A549 (cell line): Measurements from ENCODE around the gene TCEAL8. TPM values are rescaled to one million over a fixed set of nuclear protein-coding genes. Genes with fewer than 3 reads are reported as not detected.
"Not testable (repeated sequence)": the region's sequence is repeated elsewhere in the genome, so short reads cannot be mapped to it uniquely, and the experiment has no call there.

Experiments used
- ATAC-seq, 2 experiments: fragments of 200-7000 bp in 1 of 2; fragments of >200 bp in 1 of 2; cut with Nextera tagmentation in 1 of 2; cut with Tn5 transposase in 1 of 2; 3 replicates each; pipeline versions ENCODE4 v1.8.0 to v1.9.1; 2018 to 2020; ENCODE audit warnings: mild to moderate bottlenecking in 1 of 2, moderate library complexity in 1 of 2
- CTCF ChIA-PET: fragments of 300-600 bp; sonication (Branson Sonifier 250); formaldehyde crosslinking; extraction: SDS; loops from one replicate; lab custom pipeline; 2021; ENCODE audit warnings: antibody characterized with exemption, inconsistent platforms; lab: Yijun Ruan, JAX
- POLR2A ChIA-PET: fragments of 350-600 bp; formaldehyde crosslinking; extraction: SDS; loops from one replicate; lab custom pipeline; 2021; ENCODE audit warnings: antibody characterized with exemption, inconsistent platforms; lab: Yijun Ruan, JAX
- DNase-seq, 2 experiments: peaks; one replicate each; pipeline versions ENCODE4 v3.0.0 to v3.0.0-alpha.2; 2011 to 2016; ENCODE audit warnings: low read depth in 1 of 2, low spot score in 1 of 2
- FAIRE-seq: peaks from 2 replicates; lab custom pipeline; 2011; peaks lifted over from hg19 to GRCh38; lab: Jason Lieb, UNC
- H3K27ac ChIP-seq, 2 experiments: fragments of >200 bp; sonication (Bioruptor Twin); formaldehyde crosslinking; 3 replicates each; pipeline ENCODE4 v1.5.1; 2016 to 2017
- H3K4me1 ChIP-seq: fragments of >200 bp; sonication (Bioruptor Twin); formaldehyde crosslinking; 3 replicates; pipeline ENCODE4 v1.6.1; 2016
- H3K4me2 ChIP-seq: fragments of >200 bp; sonication (Bioruptor Twin); formaldehyde crosslinking; 3 replicates; pipeline ENCODE4 v1.6.1; 2016
- H3K4me3 ChIP-seq: fragments of >200 bp; sonication (Bioruptor Twin); formaldehyde crosslinking; 3 replicates; pipeline ENCODE4 v1.5.1; 2016
- H3K9me3 ChIP-seq: fragments of >200 bp; sonication (Bioruptor Twin); formaldehyde crosslinking; 3 replicates; pipeline ENCODE4 v1.6.1; 2016
- CBX8 ChIP-seq: fragments of 200-600 bp; sonication (generic); IDR thresholded peaks from 2 replicates; pipeline ENCODE4 v1.6.1; 2016
- CEBPB ChIP-seq, 2 experiments: fragments of >200 bp in 1 of 2; sonication (Bioruptor Twin) in 1 of 2; formaldehyde crosslinking in 1 of 2; IDR thresholded peaks; 2 replicates each; pipeline ENCODE4 v1.6.1; 2012 to 2016
- CHD4 ChIP-seq: fragments of 200-600 bp; sonication (generic); IDR thresholded peaks from 2 replicates; pipeline ENCODE4 v1.6.1; 2016; ENCODE audit warnings: antibody characterized with exemption, mild to moderate bottlenecking, borderline replicate concordance
- EHF ChIP-seq: fragments of 250-450 bp; sonication (Bioruptor Pico); IDR thresholded peaks from 2 replicates; pipeline ENCODE4 v1.5.0; 2020; ENCODE audit warnings: mild to moderate bottlenecking
- EP300 ChIP-seq, 2 experiments: fragments of >200 bp; sonication (Bioruptor Twin); formaldehyde crosslinking; IDR thresholded peaks; 2 replicates in 1 of 2; 3 replicates in 1 of 2; pipeline ENCODE4 v1.6.1; 2016 to 2017
- FOSB ChIP-seq: fragments of 250-450 bp; sonication (Bioruptor Pico); IDR thresholded peaks from 2 replicates; pipeline ENCODE4 v1.5.0; 2020; ENCODE audit warnings: mild to moderate bottlenecking, moderate library complexity
- GATA3 ChIP-seq: IDR thresholded peaks from 2 replicates; pipeline ENCODE4 v1.6.1; 2012; ENCODE audit warnings: borderline replicate concordance
- HDAC2 ChIP-seq: fragments of 200-600 bp; sonication (generic); IDR thresholded peaks from 2 replicates; pipeline ENCODE4 v1.6.1; 2016
- HEYL ChIP-seq: fragments of 250-450 bp; sonication (Bioruptor Pico); IDR thresholded peaks from 2 replicates; pipeline ENCODE4 v1.8.0; 2021; ENCODE audit warnings: mild to moderate bottlenecking, moderate library complexity
- HOXA7 ChIP-seq: fragments of 250-450 bp; sonication (Bioruptor Pico); IDR thresholded peaks from 2 replicates; pipeline ENCODE4 v1.5.0; 2020; ENCODE audit warnings: mild to moderate bottlenecking, moderate library complexity
- MAZ ChIP-seq: fragments of 150-350 bp; IDR thresholded peaks from 2 replicates; pipeline ENCODE4 v1.6.1; 2014; ENCODE audit warnings: antibody characterized with exemption, low read depth, low read length, borderline replicate concordance
- MYC ChIP-seq: IDR thresholded peaks from 2 replicates; pipeline ENCODE4 v1.6.1; 2012; ENCODE audit warnings: mild to moderate bottlenecking, inconsistent platforms, low read length, improper control_type of control experiment, borderline replicate concordance
- NFE2L2 ChIP-seq: fragments of 150-350 bp; conservative IDR thresholded peaks from 2 replicates; pipeline ENCODE4 v1.6.1; 2014; ENCODE audit warnings: low read length
- POLR2A ChIP-seq: IDR thresholded peaks from 2 replicates; pipeline ENCODE4 v1.6.1; 2012; ENCODE audit warnings: mild to moderate bottlenecking, low read length
- RAD21 ChIP-seq, 2 experiments: fragments of >200 bp in 1 of 2; sonication (Bioruptor Twin) in 1 of 2; formaldehyde crosslinking in 1 of 2; IDR thresholded peaks in 1 of 2; conservative IDR thresholded peaks in 1 of 2; 2 replicates in 1 of 2; 3 replicates in 1 of 2; pipeline ENCODE4 v1.6.1; 2012 to 2018; ENCODE audit warnings: inconsistent platforms in 1 of 2
- RARB ChIP-seq: fragments of 250-450 bp; sonication (Bioruptor Pico); IDR thresholded peaks from 2 replicates; pipeline ENCODE4 v1.8.0; 2021; ENCODE audit warnings: mild to moderate bottlenecking, moderate library complexity
- RCOR1 ChIP-seq: fragments of 150-350 bp; IDR thresholded peaks from 2 replicates; pipeline ENCODE4 v1.6.1; 2014; ENCODE audit warnings: antibody characterized with exemption, low read length, low read depth
- RNF2 ChIP-seq: fragments of 200-600 bp; sonication (generic); IDR thresholded peaks from 2 replicates; pipeline ENCODE4 v1.6.1; 2016; ENCODE audit warnings: low read depth, mild to moderate bottlenecking, antibody characterized with exemption, moderate library complexity, borderline replicate concordance
- SMC3 ChIP-seq: fragments of >200 bp; sonication (Bioruptor Twin); formaldehyde crosslinking; IDR thresholded peaks from 3 replicates; pipeline ENCODE4 v1.6.1; 2018; ENCODE audit warnings: inconsistent platforms
- ZNF302 ChIP-seq: fragments of 250-450 bp; sonication (Bioruptor Pico); IDR thresholded peaks from 2 replicates; pipeline ENCODE4 v1.9.0; 2021; ENCODE audit warnings: inconsistent platforms, mild to moderate bottlenecking, moderate library complexity
- WGBS: methylation state at CpG from one replicate; pipeline ENCODE4 v1.1.6; 2017; ENCODE audit errors: missing lambda C conversion rate; 5-methylcytosine and 5-hydroxymethylcytosine counted together
- polyA plus RNA-seq, 4 experiments: library from polyadenylated mRNA; depleted of rRNA in 3 of 4; stranded (reverse); fragments of >200 nt; fragmentation: RNase III in 1 of 4; extraction: RNeasy Plus Mini Kit Qiagen cat#74134 plus additional on column Dnase treatment in 1 of 4; gene quantifications; 2 replicates in 3 of 4; 3 replicates in 1 of 4; pipeline ENCODE4 v1.2.3, GENCODE V29; 2011 to 2017
- TF ChIP-seq, protein P1 (sequence below): IDR thresholded peaks from 2 replicates; pipeline ENCODE4 v1.6.1; 2012
- TF ChIP-seq, protein P2 (sequence below): IDR thresholded peaks from 2 replicates; pipeline ENCODE4 v1.6.1; 2012; ENCODE audit warnings: low read depth, borderline replicate concordance
- TF ChIP-seq, protein P3 (sequence below): fragments of 150-350 bp; IDR thresholded peaks from 2 replicates; pipeline ENCODE4 v1.6.1; 2014; ENCODE audit warnings: low read depth, mild to moderate bottlenecking, low read length
- TF ChIP-seq, protein P4 (sequence below): fragments of 200-600 bp; sonication (generic); IDR thresholded peaks from 2 replicates; pipeline ENCODE4 v1.6.1; 2016; ENCODE audit warnings: antibody characterized with exemption, mild to moderate bottlenecking, moderate library complexity
- TF ChIP-seq, protein P5 (sequence below): fragments of >200 bp; sonication (Bioruptor Twin); formaldehyde crosslinking; IDR thresholded peaks from 2 replicates; pipeline ENCODE4 v1.6.1; 2016
- TF ChIP-seq, protein P6 (sequence below): IDR thresholded peaks from 2 replicates; pipeline ENCODE4 v1.6.1; 2012

Gene TCEAL8
- polyA plus RNA-seq, 2 of the 4 experiments (the other 2 are of a cell fraction) = 45.5 to 59.4 TPM

DNA sequence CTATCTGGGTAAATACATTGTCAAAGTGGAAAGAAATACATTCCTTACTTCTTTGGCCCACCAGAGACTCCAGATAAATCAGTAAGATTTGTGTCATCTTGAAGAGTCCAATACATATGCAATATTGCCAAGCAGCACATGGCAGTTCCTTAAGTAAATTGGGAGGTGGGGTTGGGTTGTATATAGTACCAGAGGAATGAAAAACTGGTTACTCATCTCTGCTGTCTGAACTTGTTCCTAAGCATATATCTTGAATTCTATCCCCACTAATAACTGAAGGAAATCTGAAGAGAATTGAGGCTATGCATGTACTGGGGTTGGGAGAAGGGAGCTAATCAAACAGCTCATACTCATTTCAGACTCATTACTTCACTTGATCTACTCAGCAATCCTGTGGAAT, 14.8 kb downstream of the TCEAL8 start:
- H3K9me3 ChIP-seq = no peaks in the 10 kb centered on the region
- TF ChIP-seq NFE2L2 = no peak
- no peak for TF ChIP-seq SMC3
- no peak for TF ChIP-seq HDAC2
- TF ChIP-seq, protein P1, sequence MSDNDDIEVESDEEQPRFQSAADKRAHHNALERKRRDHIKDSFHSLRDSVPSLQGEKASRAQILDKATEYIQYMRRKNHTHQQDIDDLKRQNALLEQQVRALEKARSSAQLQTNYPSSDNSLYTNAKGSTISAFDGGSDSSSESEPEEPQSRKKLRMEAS = no peak
- TF ChIP-seq, protein P2, sequence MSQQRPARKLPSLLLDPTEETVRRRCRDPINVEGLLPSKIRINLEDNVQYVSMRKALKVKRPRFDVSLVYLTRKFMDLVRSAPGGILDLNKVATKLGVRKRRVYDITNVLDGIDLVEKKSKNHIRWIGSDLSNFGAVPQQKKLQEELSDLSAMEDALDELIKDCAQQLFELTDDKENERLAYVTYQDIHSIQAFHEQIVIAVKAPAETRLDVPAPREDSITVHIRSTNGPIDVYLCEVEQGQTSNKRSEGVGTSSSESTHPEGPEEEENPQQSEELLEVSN = no peak
- no peak for TF ChIP-seq RAD21 (conservative IDR thresholded peaks at IDR 0.05 in 1 of 2, IDR thresholded peaks at IDR 0.05 in 1 of 2)
- TF ChIP-seq, protein P3, sequence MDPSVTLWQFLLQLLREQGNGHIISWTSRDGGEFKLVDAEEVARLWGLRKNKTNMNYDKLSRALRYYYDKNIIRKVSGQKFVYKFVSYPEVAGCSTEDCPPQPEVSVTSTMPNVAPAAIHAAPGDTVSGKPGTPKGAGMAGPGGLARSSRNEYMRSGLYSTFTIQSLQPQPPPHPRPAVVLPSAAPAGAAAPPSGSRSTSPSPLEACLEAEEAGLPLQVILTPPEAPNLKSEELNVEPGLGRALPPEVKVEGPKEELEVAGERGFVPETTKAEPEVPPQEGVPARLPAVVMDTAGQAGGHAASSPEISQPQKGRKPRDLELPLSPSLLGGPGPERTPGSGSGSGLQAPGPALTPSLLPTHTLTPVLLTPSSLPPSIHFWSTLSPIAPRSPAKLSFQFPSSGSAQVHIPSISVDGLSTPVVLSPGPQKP = no peak
- ChIA-PET CTCF (no interaction called here), POLR2A (no interaction called here)
- H3K27ac ChIP-seq = no peak overlapping the region
- FAIRE-seq = no peak
- ATAC-seq = no peak
- no peak overlapping the region for H3K4me3 ChIP-seq
- no peaks in the 10 kb centered on the region for H3K4me1 ChIP-seq
- H3K4me2 ChIP-seq = no peak overlapping the region
- no peak for DNase-seq

DNA sequence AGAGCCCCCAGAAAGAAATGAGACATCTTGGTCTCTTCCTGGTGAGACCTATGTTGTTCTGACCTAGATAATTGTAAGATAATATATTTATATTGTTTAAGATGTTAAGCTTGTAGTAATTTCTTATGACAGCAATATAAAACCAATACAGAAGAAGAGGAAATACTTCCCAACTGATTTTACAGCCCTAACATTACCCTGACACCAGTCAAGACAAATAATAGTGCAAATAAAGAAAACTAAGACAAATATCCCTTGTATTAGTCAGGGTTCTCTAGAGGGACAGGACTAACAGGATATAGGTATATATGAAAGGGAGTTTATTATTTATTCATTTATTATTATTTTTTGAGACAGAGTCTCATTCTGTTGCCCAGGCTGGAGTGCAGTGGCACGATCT, 18.7 kb downstream of the TCEAL8 start:
- no peak for DNase-seq
- CTCF ChIA-PET = interaction anchor here (1.3 kb wide), 1 partner anchor 13 kb away, joined by 3 read pairs; no protein-coding TSS in a partner anchor
- ATAC-seq = no peak
- POLR2A ChIA-PET = no interaction called here
- H3K4me3 ChIP-seq = no peak overlapping the region
- no peaks in the 10 kb centered on the region for H3K9me3 ChIP-seq
- 67% methylated on average over 1 of the region's 1 CpG for WGBS
- no peak for FAIRE-seq
- TF ChIP-seq ZNF302 (CRISPR knock-in tag) (no peak), HOXA7 (CRISPR knock-in tag) (no peak), MAZ (no peak), FOSB (CRISPR knock-in tag) (no peak), POLR2A (no peak), GATA3 (no peak), CEBPB (IDR thresholded peaks at IDR 0.05) (no peak), RNF2 (no peak), RCOR1 (no peak), HEYL (CRISPR knock-in tag) (no peak), CHD4 (no peak)
- H3K27ac ChIP-seq = no peak overlapping the region
- H3K4me1 ChIP-seq = no peaks in the 10 kb centered on the region
- no peak overlapping the region for H3K4me2 ChIP-seq

DNA sequence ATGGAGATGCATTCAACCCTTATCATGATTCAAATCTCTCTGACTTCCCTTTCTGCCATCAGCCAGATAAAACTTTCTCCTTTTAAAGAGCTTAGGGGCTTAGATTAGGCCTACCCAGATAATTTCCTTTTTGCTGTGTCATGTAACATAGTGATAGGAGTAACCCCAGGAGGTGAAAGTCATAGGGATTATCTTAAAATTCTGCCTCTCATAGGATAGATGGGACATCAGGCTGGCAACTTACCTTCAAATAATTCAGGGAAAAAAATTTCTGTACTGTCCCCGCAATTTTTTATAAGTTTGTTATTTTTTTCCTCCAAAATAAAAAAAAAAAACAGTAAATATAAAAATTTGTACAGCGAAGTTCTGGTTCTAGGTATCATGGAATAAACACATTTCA, 19.3 kb downstream of the TCEAL8 start:
- ATAC-seq, H3K27ac ChIP-seq, DNase-seq, H3K4me1 ChIP-seq, POLR2A ChIA-PET, H3K9me3 ChIP-seq, H3K4me3 ChIP-seq, H3K4me2 ChIP-seq: not testable (repeated sequence)
- WGBS = 36% methylated on average over 2 of the region's 2 CpGs
- peak; percentile 97 for FAIRE-seq
- CTCF ChIA-PET = interaction anchor here (1.3 kb wide), 1 partner anchor 13 kb away, joined by 3 read pairs; no protein-coding TSS in a partner anchor

DNA sequence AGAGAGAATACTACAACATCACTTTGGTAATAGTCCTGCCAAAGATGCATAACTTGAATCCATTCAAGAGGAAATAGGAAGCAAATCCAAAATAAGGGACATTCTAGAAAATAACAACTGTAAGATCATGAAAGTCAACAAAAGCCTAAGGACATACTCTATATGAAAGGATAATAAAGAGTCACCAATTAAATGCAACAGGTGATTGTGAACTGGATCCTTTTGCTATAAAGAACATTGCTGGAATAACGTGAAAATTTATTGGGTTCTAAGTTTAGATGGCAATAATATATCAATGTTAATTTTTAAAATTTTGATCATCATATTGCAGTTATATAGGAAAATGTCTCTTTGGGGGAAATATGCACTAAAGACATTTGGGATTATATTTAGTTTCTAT, 20.1 kb downstream of the TCEAL8 start:
- no peak for FAIRE-seq
- ChIA-PET CTCF (no interaction called here), POLR2A (no interaction called here)
- TF ChIP-seq, protein P4, sequence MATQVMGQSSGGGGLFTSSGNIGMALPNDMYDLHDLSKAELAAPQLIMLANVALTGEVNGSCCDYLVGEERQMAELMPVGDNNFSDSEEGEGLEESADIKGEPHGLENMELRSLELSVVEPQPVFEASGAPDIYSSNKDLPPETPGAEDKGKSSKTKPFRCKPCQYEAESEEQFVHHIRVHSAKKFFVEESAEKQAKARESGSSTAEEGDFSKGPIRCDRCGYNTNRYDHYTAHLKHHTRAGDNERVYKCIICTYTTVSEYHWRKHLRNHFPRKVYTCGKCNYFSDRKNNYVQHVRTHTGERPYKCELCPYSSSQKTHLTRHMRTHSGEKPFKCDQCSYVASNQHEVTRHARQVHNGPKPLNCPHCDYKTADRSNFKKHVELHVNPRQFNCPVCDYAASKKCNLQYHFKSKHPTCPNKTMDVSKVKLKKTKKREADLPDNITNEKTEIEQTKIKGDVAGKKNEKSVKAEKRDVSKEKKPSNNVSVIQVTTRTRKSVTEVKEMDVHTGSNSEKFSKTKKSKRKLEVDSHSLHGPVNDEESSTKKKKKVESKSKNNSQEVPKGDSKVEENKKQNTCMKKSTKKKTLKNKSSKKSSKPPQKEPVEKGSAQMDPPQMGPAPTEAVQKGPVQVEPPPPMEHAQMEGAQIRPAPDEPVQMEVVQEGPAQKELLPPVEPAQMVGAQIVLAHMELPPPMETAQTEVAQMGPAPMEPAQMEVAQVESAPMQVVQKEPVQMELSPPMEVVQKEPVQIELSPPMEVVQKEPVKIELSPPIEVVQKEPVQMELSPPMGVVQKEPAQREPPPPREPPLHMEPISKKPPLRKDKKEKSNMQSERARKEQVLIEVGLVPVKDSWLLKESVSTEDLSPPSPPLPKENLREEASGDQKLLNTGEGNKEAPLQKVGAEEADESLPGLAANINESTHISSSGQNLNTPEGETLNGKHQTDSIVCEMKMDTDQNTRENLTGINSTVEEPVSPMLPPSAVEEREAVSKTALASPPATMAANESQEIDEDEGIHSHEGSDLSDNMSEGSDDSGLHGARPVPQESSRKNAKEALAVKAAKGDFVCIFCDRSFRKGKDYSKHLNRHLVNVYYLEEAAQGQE = no peak
- no peak for TF ChIP-seq CBX8
- no peak for TF ChIP-seq RARB (CRISPR knock-in tag)
- TF ChIP-seq RCOR1 = no peak
- no peak for TF ChIP-seq EP300 (IDR thresholded peaks at IDR 0.05)
- TF ChIP-seq SMC3 = no peak
- no peak for TF ChIP-seq EHF (CRISPR knock-in tag)
- no peak for TF ChIP-seq MYC
- TF ChIP-seq, protein P5, sequence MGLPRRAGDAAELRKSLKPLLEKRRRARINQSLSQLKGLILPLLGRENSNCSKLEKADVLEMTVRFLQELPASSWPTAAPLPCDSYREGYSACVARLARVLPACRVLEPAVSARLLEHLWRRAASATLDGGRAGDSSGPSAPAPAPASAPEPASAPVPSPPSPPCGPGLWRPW = no peak
- TF ChIP-seq, protein P6, sequence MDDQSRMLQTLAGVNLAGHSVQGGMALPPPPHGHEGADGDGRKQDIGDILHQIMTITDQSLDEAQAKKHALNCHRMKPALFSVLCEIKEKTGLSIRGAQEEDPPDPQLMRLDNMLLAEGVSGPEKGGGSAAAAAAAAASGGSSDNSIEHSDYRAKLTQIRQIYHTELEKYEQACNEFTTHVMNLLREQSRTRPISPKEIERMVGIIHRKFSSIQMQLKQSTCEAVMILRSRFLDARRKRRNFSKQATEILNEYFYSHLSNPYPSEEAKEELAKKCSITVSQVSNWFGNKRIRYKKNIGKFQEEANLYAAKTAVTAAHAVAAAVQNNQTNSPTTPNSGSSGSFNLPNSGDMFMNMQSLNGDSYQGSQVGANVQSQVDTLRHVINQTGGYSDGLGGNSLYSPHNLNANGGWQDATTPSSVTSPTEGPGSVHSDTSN = no peak

More for the DNA sequence above, 20.1 kb downstream of the TCEAL8 start:
- no peaks in the 10 kb centered on the region for H3K4me1 ChIP-seq
- H3K27ac ChIP-seq = no peak overlapping the region
- no peaks in the 10 kb centered on the region for H3K9me3 ChIP-seq
- DNase-seq (no peak), ATAC-seq (no peak)
- no peak overlapping the region for H3K4me3 ChIP-seq
- no peak overlapping the region for H3K4me2 ChIP-seq
- 56% methylated on average over 1 of the region's 1 CpG for WGBS
